Femur (tissue), 1 donor: Measurements from ENCODE around the gene PGGT1B.
A peak's percentile ranks its signal among the peaks of the same experiment; 100 is the strongest.
"Not testable (repeated sequence)": the region's sequence is repeated elsewhere in the genome, so short reads cannot be mapped to it uniquely, and the experiment has no call there.

Experiments
- DNase-seq: peaks from one replicate; pipeline ENCODE4 v3.0.0-alpha.2; 2017

PGGT1B gene

DNA sequence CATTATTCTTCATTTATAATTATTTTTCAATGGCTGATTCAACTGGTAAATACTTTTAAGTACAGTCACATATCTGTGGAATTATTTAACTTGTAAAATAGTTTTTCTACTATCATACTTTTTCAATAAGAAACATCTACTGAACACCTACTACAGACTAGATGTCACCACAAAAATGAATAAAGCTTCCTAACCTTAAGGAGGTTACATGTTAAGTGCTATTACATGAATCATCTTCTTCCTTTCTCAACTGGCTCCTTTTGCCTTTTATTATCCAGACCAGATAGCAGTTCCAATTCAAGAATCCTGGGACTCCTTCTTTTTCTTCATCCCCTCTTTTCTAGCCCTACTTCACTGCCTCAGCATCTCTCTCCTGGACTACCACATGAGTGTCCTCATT lies 4.7 kb downstream of the PGGT1B start:
- no peak for DNase-seq

DNA sequence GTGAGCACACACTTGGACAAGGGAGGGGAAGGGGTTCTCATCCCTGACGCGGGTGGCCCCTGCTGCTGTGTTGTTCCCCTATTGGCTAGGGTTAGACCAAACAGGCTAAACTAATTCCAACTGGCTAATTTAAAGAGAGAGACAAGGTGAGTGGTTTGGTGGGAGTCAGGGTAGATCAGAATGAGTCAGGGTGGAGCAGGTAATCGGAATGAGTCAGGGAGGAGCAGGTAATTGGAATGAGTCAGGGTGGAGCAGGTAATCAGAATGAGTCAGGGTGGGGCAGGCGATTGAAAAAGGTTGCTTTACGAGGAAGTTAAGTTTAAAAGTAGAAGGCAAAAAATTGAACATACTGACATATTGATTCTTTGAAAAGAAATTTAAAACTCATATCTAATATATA lies 13.3 kb downstream of the PGGT1B start:
- DNase-seq: not testable (repeated sequence)

DNA sequence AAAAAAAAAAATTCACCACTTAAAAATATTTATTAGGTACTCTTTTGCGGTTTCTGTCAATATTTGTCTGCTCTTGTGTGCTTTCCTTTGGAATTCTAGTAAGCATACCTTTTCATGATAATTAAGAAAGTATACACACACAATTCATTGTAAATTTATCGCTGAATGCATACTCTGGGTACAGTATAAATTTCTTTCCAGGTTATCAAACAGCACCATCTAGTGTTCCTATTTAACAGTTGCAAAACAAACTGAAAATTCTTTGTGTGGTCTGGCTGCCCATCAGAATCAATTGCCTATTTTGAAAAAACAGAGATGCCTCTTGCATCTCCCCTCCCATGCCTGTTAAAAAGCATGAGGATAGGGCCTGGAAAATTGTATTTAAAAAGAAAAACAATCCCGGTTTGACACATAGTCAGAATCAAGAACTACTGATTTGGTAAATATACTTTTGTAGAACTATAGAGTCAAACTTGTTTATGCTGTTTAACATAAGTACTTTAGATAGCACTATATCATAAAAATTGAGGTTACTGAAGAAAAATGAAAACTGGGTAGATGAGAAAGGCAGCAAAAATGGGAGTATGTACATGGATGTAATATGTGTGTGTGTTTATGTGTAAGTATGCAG lies 16.2 kb downstream of the PGGT1B start:
- DNase-seq: no peak

DNA sequence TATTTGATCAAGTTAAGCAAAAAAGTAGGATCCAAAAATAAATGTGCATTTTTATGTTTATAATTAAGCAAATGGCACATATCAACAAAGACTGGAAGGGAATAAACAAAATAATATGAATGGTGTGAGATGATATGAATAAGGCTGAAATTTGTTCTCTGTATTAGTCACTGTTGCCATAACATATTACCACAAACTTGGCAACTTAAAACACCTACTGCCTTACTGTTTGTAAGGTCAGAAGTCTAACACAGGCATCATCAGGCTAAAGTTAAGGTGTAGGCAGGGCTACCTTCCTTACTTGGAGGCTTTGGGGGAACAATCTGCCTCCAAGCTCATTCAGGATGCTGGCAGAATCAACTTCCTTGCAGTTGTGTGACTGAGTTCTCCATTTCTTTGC lies 19.3 kb downstream of the PGGT1B start:
- DNase-seq: no peak

DNA sequence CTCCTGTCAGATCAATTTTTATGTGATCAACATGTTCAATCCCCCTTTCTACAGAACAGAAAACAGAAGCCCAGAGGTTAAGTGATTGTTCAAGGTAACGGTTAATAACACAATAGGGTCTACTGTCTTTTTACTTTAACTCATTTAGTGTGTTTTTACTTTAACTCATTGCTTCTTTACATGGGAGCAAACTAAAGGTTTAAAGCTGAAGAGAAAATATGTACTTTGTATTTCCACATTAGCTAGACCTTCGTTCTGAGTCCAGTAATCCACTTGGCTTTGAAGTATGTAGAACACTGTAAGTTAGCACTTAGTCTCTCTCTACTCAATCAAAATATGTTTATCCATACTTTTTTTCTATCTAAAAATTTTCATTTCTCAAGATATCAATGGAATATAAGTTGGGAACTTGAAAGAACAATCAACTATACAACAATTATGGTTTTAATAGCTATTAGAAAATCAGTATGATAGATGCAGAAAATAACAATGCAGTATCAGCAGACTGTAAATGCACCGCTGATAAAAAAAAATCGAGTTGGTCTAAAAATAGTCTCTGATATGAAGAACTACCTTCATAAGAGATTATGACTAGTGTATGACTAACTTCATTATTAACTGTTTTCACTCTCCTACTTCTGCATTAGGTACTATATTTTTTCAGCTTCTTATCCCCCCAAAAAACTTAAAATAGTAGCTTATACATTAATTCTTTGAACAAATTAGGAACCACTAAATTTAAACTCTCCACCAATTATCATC lies 20.6 kb downstream of the PGGT1B start:
- DNase-seq: no peak

DNA sequence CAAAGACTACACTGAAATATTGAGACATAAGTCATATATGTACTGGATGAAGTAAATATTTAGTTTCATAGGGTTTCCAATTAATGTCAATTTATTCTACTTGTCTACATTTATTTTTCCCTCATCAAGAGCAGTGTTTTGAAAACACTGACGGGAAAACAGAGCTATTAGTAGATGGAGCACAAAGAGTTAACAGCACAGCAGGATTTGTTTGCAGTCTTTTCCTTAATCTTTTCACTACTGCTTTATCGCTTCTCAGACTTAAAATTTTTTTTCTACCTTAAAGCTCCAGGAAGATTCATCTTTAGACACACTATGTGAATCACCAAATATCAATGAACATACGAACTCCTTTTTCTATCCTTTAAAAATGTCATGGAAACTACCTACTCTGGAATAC lies 25.6 kb downstream of the PGGT1B start:
- no peak for DNase-seq

DNA sequence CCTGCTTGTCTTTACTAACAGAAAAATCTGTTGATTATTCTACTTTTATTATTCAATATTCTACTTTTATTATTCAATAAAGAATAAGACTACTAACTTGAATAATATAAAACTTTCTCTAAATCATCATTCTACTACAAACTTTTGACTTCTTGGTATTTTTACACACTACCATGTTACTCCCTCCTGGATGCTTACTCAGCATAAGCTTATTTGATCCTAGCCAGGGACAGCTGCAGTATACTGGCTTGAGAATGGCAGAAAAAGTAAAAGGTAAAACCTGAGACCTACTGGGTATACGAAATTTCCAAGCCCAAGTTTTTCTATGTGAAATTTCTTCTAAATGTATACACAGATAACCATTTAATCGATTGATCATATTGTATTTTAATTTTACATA lies 26.1 kb downstream of the PGGT1B start:
- DNase-seq: no peak

DNA sequence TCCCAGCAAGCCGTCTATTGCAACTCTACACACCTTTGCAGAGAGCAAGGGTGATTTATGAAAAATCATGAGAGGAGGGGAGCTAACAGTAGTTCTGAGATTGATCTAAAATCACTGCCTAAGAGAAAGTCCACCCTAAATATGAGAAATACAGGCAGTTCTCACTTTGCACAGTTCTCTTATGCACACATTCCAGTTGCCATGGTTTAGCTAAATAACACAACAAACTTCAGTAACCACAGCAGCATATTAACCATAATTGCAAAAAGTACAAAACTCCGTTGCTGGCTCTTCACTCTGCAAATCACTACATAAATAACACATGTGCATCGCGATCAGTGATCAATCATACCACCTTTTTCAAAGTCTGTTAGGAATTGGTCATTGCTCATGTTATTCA lies 31.1 kb downstream of the PGGT1B start:
- DNase-seq: no peak

DNA sequence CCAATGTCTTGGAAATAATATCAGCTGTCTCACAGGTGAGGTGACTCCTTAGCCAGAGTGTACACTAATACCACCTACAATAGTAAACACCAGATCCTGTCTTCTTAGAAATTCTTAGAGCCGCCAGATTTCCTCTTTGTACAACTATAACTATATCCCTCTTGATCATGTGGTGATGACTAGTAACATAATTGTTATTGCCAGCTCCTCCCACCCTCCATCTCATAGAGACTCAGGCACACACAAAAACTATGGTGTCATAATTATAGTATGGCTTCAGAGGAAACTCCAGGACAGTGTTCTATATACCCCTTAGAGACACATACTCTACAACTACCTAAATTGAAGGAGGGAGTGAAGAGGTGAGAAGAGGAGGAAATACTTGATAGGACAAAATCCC lies 33.1 kb downstream of the PGGT1B start:
- no peak for DNase-seq

DNA sequence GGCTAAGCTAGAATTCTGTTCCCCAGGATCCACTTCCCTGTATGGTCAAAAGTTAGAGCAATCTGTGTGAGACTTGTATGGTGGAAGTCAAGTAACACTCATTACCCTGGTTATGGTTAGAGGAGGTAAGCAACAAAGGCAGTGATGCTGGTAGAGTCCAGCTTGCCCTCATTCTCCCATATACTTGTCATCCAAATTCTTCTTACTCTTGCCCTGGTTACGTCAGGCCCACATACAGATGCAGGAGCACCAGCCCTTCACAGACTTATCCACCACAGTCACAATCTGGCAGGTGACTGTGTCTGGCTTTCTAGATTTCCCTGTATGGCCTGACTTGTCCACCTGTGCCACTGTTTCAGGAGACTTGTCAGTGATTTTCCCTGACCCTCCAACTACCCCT lies 35.4 kb downstream of the PGGT1B start:
- no peak for DNase-seq

DNA sequence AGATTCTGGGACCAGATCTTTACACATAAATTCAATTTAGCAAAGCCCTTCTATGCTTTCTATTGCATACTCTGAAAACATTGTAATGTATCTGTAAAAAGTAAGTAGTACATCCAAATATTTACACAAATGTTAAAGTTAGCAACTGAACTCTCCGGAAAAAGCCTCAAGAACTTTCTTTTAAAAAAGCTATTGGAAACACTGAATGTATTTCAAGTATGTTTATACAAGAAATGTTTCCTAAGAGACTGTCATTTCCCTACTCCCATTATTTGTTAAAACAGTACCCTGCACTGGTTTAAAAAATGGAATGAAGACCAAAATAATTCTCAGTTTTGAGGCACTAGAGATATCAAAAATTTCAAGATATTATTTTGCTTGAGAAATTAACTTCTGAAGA lies 48.1 kb downstream of the PGGT1B start:
- no peak for DNase-seq

DNA sequence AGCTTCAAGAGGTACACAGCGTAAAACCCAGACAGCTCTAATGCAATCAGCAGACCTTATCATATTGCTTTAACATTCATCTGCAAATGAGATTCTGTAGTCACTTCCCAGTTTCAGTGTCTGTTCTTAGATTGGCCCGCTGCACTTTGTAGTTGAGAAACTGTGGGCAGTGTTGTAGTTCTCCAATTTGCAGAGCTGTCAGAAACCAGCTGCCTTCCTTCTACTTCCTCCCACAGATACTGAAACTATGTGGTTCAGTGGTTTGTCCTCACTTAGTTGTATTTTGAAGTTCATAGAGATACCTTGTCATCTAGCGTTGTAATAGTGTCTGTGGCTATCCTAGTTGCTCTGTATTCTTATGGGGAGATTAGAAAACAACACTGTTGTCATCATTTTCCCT lies 53.4 kb downstream of the PGGT1B start:
- DNase-seq: peak; percentile 39

DNA sequence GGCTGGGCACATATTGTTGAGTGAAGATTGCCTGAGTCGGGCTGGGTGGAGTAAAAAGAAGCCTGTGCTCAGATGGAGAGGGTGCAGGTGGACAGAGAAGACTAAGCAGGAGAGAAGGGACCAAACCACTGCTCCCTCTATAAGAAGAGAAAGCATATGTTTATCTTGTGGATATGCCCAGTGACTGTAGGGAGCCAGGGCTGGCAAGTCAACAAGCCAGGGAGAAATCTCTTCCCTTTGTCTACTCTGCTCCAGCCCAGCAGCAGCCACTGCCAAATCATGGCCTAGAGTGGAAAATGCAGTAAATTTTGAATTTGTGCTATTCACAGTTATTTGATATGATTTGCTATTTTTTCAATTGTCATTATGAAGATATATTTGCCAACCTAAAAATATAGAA lies 59.7 kb downstream of the PGGT1B start:
- peak; percentile 29 for DNase-seq

DNA sequence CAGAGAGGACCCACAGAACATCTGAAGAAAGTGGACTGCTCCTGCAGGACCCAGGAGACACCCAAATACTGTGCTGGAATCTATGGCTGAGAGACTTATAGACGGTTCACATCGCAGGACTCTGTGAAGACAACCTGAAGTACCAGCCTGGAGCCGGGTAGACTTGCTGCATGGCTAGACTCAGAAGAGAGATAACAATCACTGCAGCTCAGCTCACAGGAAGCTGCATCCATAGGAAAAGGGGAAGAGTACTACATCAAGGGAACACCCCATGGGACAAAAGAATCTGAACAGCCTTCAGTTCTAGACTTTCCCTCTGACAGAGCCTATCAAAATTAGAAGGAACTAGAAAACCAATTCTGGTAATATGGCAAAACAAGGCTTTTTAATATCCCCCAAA lies 66.5 kb downstream of the PGGT1B start:
- DNase-seq: no peak

DNA sequence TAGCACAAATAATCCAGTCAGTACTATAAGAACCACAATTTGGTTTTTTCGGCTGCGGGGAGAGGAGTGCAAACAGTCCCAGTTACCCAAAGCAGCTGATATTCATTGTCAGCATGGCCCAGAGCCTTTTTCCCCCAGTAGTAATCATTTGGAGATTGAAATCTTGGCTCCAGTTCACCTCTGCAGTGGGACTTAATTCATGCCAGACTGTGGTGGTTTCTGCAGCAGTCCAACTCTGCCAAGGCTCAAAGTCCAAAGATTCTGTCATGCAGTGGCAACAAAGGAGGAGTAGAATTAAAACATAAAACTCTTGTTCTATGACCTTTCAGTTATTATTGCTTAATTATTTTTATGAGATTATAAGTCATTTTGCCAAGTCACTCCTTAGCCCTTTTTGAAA lies 68.0 kb downstream of the PGGT1B start:
- no peak for DNase-seq

DNA sequence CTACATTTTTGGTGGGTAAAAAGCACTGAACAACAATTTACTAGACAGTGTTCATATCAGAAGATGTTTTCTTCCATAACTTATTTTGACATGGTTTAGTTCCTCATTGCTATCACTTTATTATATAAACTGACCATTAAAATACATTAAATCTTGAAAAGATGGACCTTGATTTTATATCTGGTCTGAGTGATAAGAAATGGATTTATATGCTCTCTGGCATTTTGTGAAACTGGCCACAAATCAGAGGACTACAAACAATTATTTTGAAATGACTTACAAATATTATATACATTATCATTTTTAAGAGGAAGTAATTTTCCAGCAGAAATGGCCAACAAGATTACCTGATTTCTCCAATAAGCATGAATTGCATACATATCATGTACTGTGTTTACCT lies 69.4 kb downstream of the PGGT1B start:
- DNase-seq: no peak

DNA sequence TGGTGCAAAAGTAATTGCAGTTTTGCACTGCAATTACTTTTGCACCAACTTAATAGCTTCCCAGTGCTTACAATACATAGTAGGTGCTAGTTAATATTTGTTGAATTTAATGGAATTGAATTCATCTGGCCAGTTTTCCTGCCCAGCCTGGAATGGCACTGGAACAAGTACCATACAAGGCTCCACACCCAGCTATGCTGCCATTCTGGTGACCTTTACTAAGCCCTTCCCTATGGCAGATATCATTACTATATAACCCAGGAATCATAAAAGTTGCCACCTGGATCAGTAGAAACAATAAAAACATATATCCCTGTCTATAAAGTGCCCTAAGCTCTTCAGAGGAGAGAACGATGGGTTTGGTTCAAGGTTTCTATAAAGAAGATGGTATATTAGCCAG lies 70.6 kb downstream of the PGGT1B start:
- DNase-seq: no peak

DNA sequence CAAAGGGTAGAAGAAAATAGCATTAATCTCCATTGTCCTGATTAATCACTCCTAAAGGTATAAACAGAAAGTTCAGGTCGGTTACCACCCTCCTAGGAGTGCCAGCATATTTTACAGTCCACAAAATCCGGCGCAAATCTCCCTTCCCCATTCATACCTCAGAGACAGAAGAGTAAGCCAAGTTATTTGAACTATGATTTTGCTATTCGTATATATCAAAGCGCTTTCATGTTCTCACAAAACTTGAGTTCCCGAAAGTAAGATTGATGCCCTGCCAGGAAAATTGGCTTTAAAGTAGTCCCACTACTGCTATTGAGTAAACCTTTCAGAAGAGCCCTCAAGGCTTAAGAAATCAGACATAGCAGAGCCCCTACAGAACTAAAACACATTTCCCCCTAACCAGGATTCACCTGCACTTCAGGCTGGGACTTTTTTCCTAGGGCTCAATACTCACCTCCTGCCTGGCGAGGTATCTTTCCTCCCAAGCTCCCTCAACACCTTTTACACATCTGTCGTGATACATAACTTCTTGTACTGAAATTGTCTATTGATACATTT lies 71.1 kb downstream of the PGGT1B start:
- DNase-seq: no peak

DNA sequence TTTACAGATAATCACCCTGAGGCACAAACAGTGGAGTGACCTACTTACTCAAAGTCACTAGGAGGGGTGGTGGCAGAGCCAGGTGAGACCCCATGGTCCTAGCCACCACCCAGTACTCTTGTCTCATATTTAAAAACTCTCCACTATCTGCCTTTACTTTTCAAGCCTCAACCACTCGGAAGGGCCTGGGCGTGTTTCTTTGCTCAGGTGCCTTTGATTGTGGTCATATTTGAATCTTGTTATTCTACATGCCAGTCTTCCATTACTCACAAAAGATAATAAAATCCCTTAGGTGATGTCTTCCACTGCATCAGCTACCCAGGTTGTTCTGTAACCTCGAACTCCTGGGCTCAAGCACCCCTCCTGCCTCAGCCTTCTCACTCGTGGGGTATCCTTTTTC lies 72.3 kb downstream of the PGGT1B start:
- DNase-seq: no peak

DNA sequence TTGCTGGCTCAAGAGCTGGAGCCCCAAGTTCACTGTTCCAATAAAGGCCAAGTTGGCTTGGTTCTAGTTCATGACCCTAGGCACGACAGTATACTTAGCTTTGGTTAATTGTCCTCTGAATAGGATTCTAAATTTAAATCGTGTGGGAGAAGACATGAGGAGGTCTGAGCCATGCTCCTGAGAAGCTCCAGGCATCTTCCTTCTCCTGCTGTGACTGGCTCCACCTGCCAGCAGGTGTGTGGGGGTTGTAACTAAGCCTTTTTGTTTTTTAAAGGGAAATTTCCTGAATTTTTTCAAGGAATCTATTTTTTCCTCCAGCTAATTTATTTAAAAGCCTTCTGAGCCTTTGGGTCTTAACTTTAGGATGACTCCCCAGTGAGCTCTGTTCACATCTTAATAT lies 72.8 kb downstream of the PGGT1B start:
- DNase-seq: no peak

DNA sequence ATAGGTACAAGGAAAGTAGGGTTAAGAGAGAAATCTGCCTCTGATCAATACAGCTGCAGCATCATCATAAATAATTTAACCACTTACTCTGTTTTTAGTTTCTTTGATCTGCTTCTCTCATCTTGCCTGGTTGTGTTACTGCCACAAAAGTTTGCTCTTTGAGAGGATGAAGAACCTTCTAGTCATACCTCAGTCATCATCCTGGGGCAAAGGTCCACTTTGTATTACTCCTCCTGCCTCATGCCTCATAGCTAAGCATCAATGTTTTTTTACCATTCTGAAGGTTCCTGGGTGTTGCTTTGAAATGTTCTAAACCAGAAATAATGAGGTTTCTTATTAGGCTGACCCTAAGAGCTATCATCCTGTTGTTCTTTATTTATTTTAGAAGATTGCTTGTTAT lies 75.9 kb downstream of the PGGT1B start:
- no peak for DNase-seq

DNA sequence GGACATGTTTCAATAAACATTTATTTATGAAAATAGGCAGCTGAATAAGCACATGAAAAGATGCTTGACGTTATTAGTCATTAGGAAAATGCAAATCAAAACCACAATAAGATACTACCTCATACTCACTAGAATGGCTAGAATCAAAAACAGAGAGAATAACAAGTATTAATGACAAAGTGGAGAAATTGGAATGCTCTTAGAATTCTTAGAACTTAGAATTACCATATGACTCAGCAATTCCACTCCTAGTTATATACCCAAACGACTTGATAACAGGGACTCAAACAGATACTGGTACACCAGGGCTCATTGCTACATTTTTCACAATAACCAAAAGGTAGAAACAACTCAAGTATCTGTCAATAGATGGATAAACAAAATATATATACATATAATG lies 77.9 kb downstream of the PGGT1B start:
- DNase-seq: no peak

DNA sequence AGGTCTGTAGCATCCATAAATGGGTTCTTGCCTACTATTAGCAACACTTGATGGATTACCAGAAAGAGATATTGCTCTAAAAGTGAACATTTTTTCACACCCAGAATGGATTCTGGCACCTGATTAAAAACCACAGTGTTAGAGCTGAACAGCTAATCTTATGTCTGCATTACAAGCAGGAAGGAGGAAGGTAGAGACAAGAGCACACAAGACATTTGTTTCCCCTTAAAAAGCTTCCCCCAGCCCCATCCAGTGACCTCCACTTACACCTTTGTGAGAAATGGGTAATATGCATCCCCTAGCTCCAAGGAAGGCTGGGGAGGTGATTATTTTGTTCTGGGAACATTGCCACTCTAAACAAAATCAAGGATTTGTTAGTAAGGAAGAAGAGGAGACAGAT lies 80.9 kb downstream of the PGGT1B start:
- no peak for DNase-seq

DNA sequence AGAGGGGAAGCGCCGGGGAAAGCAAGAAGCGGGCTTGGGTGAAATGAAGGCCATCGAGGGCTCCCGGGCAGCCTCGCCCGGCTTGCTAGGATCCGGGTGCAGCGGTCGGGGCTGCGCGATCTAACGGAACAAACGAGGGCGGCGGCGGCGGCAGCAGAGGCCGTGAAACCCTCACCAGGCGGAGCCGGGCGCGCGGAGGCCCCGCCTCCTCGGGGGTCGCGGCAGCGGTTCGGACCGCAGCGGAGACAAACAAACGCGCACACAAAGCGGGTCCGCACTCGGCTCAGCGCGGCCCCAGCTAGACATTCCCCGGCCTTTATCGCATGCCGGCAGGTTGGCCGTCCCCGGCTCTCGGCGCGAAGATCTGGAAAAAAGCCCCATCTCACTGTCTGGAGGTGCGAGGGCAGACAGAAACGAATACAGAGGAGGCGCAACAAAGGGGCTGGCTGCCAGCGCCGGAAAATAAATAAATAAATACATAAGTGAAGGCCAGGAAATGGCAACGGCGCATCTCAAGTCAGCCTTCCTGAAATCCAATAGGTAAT lies 82.4 kb downstream of the PGGT1B start:
- DNase-seq: peak; percentile 50
